Mesodermal cell (in vitro differentiated cells): Measurements from ENCODE around the gene FOXP1.

ENCODE experiments used
- H3K27ac ChIP-seq: 2 replicates; pipeline ENCODE4 v1.7.0; 2013; ENCODE audit warnings: mild to moderate bottlenecking, low read depth, low read length, moderate library complexity; ENCODE audit not compliant: severe bottlenecking
- H3K36me3 ChIP-seq: 2 replicates; pipeline ENCODE4 v1.7.1; 2013; ENCODE audit warnings: mild to moderate bottlenecking, low read length, moderate library complexity; ENCODE audit not compliant: control insufficient read depth, insufficient read depth
- H3K4me1 ChIP-seq: one replicate; pipeline ENCODE4 v1.7.1; 2013; ENCODE audit warnings: mild to moderate bottlenecking, low read length; ENCODE audit not compliant: insufficient read depth, control insufficient read depth, poor library complexity, severe bottlenecking
- H3K4me3 ChIP-seq: 2 replicates; pipeline ENCODE4 v1.7.0; 2013; ENCODE audit warnings: low read length, control low read depth, mild to moderate bottlenecking; ENCODE audit not compliant: insufficient read depth, poor library complexity, severe bottlenecking; ENCODE audit errors: extremely low read depth
- H3K9me3 ChIP-seq: 2 replicates; pipeline ENCODE4 v1.7.1; 2013; ENCODE audit warnings: mild to moderate bottlenecking, low read length, moderate library complexity; ENCODE audit not compliant: control insufficient read depth
- WGBS, 2 experiments: methylation state at CpG; one replicate each; pipeline ENCODE4 v1.1.5; 2013; ENCODE audit warnings: missing lambda C conversion rate in 2 of 2; ENCODE audit not compliant: insufficient coverage in 2 of 2; 5-methylcytosine and 5-hydroxymethylcytosine counted together

Gene FOXP1

GRCh38 chr3:71547249-71548198, 36.0 kb downstream of the FOXP1 start:
- peaks cover 11% of the 10 kb centered on the region for H3K4me1 ChIP-seq
- no peak overlapping the region for H3K4me3 ChIP-seq
- WGBS, 2 experiments, result 92 to 100% methylated on average over 4 of the region's 4 CpGs
- no peaks in the 10 kb centered on the region for H3K9me3 ChIP-seq
- H3K36me3 ChIP-seq, result no peaks in the 10 kb centered on the region
- no peak overlapping the region for H3K27ac ChIP-seq

DNA sequence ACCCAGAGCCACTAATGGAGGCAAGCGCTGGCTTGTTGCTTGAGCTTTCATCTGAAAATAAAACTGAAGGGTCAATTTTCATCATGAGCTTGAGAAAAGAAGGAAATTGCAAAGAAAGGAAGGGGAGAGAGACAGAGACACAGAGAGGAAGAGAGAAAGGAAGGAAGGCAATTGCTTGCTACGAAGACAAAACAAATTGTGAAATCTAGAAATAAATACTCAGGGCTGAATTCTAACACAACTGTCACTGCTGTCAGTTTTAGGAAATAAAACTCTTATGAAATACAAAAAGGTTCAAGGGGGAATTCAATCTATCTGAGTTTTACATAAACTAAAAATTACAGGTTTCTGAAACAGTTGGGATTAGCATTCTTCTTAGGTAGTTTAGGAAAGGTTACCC, 36.7 kb downstream of the FOXP1 start:
- no peaks in the 10 kb centered on the region for H3K36me3 ChIP-seq
- 100% methylated on average over 1 of the region's 2 CpGs; no CpG with 5 or more reads in 1 of the 2 experiments for WGBS, 2 experiments
- no peak overlapping the region for H3K4me3 ChIP-seq
- no peak overlapping the region for H3K27ac ChIP-seq
- peaks cover 18% of the 10 kb centered on the region for H3K4me1 ChIP-seq
- no peaks in the 10 kb centered on the region for H3K9me3 ChIP-seq

DNA sequence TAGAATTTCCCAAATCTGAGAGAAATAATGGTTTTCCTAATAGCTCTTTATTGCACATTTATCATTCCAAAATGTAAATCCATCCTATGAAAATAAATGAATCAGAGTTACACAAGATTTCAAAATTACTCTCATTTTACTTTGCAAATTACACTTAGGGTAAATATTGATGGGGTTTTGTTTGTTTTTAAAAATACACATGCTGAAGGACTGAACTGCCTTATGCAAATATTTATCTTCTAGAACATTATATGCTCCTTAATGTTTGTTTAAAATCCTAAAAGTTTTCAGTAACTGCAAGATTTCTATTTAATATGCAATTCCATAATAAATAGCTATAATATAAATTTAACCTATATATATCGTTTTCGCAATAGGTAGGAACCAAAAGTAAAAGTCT, 38.2 kb downstream of the FOXP1 start:
- Histone ChIP-seq H3K4me3 (no peak overlapping the region), H3K9me3 (no peaks in the 10 kb centered on the region), H3K27ac (no peak overlapping the region), H3K4me1 (peaks cover 28% of the 10 kb centered on the region), H3K36me3 (no peaks in the 10 kb centered on the region)
- WGBS, 2 experiments, result no CpG with 5 or more reads among the region's 2 CpGs

DNA sequence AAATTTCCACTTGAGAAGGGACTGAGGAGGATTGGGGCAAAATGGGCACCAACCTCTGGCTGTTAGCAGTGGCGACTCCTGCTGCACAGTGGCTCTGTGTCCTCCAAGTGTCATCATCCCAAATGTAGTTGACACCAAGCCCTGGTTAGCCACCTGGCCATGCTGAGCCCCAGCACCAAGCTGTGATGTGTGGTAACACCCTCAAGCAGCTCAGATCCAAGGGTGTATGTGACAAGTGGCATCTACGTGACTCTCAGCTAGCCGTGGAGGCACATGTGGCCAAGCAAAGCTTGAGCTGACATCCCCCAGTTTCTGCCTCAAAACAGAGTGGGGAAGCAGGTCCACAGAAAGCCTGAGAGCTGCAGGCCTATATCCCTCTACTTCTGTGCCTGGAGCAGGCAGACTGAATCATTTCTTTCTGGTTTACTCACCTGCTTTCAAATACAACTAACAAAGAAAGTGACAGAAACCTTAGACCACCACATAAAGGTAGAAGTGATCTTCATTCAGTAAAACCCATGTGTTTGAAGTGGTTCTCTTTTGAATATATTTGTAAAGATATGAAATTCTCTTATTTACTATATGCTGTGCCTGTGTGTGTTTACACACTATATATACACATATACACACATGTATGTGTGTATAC, 40.0 kb downstream of the FOXP1 start:
- no peaks in the 10 kb centered on the region for H3K36me3 ChIP-seq
- no peak overlapping the region for H3K4me3 ChIP-seq
- WGBS, 2 experiments, result 73 to 83% methylated on average over 3 of the region's 3 CpGs
- H3K27ac ChIP-seq, result no peak overlapping the region
- H3K4me1 ChIP-seq, result peaks cover 28% of the 10 kb centered on the region
- no peaks in the 10 kb centered on the region for H3K9me3 ChIP-seq

GRCh38 chr3:71542521-71543370, 40.8 kb downstream of the FOXP1 start:
- Histone ChIP-seq H3K4me3 (no peak overlapping the region), H3K36me3 (no peaks in the 10 kb centered on the region), H3K9me3 (no peaks in the 10 kb centered on the region), H3K4me1 (peaks cover 30% of the 10 kb centered on the region), H3K27ac (peak overlapping the region; percentile 65)
- WGBS, 2 experiments, result 86 to 88% methylated on average over 19 of the region's 23 CpGs

DNA sequence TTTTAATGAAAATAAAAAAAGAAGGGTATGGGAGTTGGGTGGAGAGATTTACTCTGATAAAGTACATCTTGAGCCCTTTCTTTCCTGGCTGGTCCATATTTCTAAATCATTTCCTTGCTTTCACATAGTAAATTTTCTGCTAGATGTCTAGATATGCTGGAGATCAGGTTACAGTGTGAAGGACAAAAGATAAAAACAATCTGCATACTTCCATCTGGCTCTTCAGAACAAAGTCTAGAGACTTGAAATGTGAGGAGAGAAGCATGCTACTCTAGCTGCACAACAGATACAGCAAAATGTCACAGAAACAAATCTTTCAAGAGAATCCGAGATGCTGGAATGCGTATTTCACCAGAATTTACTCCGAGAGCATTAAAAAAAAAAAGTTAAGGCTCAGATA, 42.2 kb downstream of the FOXP1 start:
- no peak overlapping the region for H3K4me3 ChIP-seq
- H3K36me3 ChIP-seq, result no peaks in the 10 kb centered on the region

DNA sequence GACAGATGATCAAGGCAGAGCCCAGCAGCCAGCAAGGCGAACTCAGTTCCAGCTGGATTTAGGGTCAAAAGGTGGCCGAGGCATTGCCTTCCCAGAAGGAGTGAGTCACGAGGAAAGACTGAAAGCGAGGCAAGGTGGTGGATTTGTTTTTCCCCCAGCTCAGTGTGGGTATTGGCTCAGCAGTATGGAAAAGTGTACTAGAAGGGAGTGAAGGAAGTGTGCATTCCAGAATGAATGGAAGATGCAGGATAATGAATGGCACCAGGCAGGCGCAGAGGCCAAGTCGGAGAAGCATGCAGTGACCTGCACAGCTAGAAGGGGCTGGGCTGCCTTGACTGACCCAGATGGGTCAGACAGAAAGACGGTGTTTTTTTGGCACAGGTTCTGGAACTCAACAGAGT, 46.3 kb downstream of the FOXP1 start:
- Histone ChIP-seq H3K9me3 (no peaks in the 10 kb centered on the region), H3K36me3 (no peaks in the 10 kb centered on the region), H3K27ac (peak overlapping the region; percentile 79), H3K4me1 (peaks cover 38% of the 10 kb centered on the region), H3K4me3 (no peak overlapping the region)
- WGBS, 2 experiments, result 72 to 84% methylated on average over 7 of the region's 7 CpGs

More for the DNA sequence above, 42.2 kb downstream of the FOXP1 start:
- Histone ChIP-seq H3K27ac (no peak overlapping the region), H3K4me1 (peaks cover 45% of the 10 kb centered on the region), H3K9me3 (no peaks in the 10 kb centered on the region)
- 84 to 90% methylated on average over 3 of the region's 3 CpGs for WGBS, 2 experiments

- Histone ChIP-seq H3K36me3 (no peaks in the 10 kb centered on the region), H3K4me3 (no peak overlapping the region), H3K4me1 (peaks cover 31% of the 10 kb centered on the region), H3K27ac (peak overlapping the region; percentile 79), H3K9me3 (no peaks in the 10 kb centered on the region)
- WGBS, 2 experiments, result 85 to 100% methylated on average over 3 to 4 of the region's 7 CpGs
Measured at GRCh38 chr3:71536376-71536965, 47.1 kb downstream of the FOXP1 start.

- Histone ChIP-seq H3K36me3 (no peaks in the 10 kb centered on the region), H3K27ac (no peak overlapping the region), H3K9me3 (no peaks in the 10 kb centered on the region), H3K4me3 (no peak overlapping the region), H3K4me1 (peaks cover 25% of the 10 kb centered on the region)
- WGBS, 2 experiments, result 92 to 100% methylated on average over 2 of the region's 4 CpGs
Measured at GRCh38 chr3:71533588-71533987, 49.9 kb downstream of the FOXP1 start.
